NK-92 treated with Interleukin-12 subunit alpha and Interleukin-12 subunit beta, amount 100 ng/mL, for 24 hours (cell line): ENCODE data around the gene APOD.

Source experiments
- DNase-seq: peaks from one replicate; lab custom pipeline; 2025; lab: John Stamatoyannopoulos, UW

The APOD gene

DNA sequence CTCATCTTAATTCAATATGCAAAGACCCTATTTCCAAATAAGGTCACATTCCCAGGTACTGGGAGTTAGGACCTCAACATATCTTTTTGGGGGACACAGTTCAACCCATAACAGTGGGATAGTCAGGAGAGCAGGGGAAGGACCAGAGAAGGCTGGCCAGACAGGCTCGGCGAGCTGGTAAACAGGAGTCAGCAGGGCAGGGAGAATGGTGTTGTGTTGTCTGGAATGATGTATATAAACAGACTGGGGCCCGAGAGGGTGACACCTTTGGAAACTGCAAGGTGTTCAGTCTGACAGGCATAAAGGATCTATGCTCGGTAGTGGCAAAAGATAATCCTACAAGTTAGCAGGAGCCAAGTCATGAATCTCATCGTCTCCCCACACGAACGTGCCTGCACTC is 30.5 kb downstream of the APOD start:
- DNase-seq, result no peak

DNA sequence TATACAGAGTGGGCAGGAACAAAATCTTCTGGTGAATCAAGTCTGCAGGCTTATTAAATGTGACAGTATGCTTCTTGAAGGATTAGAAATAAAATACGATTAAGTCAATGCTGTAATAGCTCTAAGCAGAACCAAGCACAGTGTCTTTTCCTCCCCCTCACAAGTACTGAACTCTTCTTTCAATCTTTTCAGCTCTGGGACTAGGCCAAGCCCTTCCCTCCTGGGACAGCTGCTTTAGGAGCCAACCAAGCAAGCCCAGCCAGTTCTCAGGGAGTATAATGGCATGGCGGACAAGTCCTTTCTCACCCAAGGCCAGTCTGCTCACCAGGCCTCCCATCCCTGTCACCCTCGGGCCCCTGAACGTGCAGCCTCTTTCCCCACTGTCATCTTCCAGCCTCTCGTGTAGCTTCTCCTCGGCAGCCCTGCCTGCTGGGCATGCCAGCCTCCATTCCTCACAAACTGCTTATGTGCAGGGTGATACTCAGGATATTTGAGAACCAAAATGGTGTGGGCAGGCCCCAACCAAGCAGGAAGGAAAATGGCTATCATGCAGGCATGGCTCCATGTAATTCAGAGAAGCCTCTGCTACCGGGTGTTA is 32.3 kb downstream of the APOD start:
- no peak for DNase-seq

DNA sequence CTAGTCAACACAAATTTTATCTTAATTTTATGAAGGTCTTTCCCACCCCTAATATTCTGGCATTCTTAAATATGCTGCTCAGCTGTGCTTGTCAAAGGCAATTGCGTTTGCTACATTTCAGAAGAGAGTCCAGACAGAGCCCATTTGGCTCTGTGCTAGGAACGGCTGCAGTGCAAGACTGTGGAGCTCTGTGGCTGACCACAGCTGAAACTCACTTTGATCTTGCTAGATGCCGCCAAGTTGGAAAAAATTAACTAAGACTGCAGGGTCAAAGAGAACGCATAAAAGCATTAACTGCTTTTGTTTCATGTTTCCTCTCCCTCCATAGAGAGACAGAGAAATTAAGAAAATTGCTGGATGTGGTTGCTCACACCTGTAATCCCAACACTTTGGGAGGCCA is 33.0 kb downstream of the APOD start:
- no peak for DNase-seq

DNA sequence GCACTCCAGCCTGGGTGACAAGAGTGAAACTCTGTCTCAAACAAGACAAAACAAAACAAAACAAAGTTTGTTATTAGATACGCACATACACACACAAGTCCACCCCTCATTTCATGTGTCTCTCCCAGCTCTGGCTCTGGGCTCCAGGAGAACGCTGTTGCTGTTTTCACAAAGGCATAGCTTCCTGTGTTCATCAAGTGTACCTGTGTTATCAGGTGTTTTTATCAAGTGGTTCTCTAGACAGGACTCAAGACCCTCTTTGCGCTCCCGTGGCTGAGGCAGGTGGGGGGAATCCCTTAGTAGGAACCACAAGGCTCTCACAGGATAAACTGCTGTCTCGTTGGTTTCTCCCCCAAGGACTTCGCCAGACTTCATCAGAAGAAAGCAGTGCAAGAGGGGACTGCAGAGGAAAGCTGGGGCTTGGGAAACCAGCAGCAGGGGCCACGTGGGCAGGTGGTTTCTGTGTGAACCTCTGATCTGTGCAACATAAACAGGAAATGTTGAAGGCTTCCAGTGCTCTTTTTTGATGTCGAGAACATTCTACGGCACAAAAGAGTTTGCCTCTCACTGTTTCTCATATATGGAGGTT is 33.7 kb downstream of the APOD start:
- peak; percentile 60 for DNase-seq

DNA sequence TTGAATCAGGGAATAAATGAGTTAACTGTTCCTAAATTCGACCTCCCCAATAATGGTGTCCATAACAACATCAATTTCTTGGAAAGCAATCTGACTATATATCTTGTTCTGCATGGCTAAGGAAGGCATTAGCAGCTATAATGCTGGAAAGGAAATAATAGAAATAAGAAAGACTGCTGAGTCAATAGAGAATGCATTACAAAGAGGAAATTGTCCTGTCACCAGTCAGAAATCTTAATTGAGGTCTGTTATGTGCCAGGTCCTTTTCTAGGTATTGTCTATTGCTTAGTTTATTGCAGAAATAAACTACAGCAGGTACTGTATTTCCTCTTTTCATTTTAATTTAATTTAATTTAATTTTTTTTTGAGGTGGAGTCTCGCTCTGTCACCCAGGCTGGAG is 34.8 kb downstream of the APOD start:
- no peak for DNase-seq

DNA sequence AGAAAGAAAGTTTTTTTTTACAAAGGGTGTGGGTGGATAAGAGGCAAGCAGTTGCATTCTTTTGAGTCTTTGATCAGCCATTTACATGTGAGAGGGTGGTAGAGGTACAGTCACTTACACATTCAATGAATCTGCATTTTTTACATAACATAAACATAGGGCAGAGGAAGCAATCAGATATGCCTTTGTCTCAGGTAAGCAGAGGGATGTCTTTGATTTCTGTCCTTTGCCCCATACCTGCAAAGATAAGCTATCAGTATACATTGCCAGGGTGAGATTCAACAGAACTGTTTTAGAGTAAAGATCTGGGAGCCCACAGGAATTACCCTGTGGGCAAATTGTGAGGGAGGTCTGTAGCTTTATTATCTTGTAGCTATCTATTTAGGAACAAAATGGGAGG is 35.2 kb downstream of the APOD start:
- no peak for DNase-seq

GRCh38 chr3:195548006-195548405 is 35.7 kb downstream of the APOD start:
- no peak for DNase-seq

- DNase-seq, result no peak
Measured at GRCh38 chr3:195546130-195546560, 37.6 kb downstream of the APOD start.

GRCh38 chr3:195544634-195545033 is 39.1 kb downstream of the APOD start:
- no peak for DNase-seq

DNA sequence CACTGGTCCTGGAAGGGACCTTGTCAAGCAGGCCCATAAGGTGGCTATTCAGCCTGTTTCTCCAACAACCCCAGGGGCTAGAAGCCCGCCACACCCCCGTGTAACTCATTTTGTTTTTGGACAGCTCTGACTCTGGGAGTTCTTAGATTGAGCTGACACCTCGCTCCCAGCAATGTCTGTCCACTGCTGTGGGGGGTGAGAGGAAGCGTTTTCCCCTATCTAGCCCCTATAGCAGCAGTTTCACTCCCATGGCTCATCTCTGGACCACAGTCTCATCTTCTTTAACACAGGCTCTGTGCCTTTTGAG is 39.6 kb downstream of the APOD start:
- no peak for DNase-seq

DNA sequence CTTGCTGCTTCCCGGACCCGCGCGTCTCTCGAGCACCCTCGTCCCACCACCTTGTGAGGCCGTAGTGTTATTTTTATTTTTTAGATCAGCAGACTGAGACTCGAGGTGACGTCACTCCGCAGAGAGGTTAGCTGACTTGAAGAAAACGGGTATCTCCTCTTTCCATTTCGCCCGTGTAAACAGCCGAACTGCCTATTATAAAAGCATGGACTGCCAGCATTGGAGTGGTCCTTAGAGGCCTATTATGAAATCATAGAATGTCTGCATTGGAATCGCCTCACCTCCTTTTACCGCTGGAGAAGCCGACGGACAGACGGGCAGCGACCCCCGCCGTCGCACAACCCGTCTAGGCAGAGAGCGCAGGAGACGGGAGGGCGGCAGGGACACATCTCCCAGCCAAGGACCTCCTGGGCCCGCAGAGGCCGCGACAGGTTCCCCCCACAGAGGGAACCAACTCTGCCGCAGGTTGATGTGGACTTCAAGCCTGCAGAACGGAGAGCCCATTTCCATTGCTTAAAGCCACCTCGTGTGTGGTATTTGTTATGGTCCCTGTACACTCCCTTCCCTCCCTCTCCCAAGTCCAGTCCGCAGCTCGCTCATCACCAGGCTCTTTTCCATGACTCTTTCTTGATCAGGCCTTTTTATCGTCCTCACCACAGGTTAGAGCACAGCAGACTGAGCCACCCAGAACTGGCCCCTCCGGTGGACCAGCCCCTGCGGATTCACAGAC is 40.1 kb downstream of the APOD start:
- no peak for DNase-seq

GRCh38 chr3:195542698-195543499 is 40.8 kb downstream of the APOD start, which contains the start of gene PPP1R2:
PPP1R2 (minus strand) TSS chr3:195543325; CDS start chr3:195543025, 300 bp downstream.
- DNase-seq, result peak; percentile 86

DNA sequence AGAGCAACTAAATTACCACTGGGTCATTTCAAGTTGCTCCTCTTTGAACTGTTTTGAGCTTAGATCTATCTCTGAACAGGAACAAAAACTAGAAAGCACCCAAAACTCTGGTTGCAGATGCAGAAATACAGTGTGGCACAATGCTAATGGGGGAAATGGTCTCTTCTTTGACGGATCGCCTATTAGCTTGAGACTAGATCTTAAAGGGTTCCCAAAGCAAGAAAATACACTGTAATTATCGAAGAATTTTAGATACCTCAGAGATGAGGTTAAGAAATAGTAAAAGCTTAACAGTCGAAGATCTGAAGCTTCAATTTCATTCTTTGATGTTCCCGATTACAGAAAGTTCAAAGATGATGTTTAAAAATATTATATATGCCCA is 41.4 kb downstream of the APOD start:
- no peak for DNase-seq

DNA sequence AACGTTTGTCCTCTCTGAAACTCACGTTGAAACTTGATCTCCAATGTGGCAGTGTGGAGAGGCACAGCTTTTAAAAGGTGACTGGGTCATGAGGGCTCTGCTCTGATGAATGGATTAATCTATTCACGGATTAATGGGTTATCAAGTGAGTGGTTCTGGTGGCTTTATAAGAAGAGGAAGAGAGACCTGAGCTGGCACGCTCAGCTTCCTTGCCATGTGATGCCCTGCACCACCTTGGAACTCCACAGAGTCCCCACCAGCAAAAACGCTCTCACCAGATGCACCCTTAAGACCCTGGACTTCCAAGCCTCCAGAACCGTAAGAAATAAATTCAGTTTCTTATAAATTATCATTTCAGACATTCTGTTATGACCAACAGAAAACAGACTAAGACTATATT is 43.2 kb downstream of the APOD start:
- no peak for DNase-seq

- no peak for DNase-seq
Measured at GRCh38 chr3:195540027-195540426, 43.7 kb downstream of the APOD start.

GRCh38 chr3:195539479-195539878 is 44.3 kb downstream of the APOD start:
- no peak for DNase-seq

DNA sequence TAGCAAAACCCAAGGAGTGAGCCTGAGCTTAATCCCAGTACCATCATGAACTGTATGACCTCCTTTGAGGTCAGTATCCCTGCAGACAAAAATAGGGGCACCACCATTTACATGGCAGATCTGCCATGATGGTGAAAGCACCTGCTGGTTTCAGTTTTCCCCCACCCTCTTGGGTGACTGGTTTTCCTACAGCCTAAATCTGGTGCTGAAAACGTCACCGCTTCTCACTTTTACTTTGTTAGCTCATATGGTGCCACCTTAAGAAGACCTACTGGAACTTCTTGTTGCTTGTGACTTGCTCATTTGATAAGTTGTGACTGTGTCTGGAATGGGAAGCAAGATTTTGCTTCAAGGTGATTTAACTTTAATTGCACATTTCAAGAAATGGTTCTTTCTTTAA is 45.7 kb downstream of the APOD start:
- no peak for DNase-seq

DNA sequence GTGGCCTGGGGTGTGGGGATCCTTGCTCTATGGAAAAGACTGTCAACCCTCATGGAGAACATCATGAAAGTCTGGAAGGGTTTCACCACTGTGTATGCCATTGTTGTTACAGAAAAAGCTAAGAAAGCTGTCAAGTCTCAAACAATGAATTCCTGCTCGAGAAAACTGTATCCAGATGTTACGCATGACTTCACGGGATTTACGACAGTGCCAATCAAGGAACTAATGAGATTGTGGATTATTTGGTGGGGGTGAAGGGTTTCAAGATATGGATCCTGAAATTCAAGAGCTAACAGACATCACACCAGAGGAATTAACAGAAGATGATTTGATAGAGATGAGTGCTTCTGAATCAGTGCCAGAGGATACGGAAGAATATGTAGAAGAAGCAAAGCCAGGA is 48.4 kb downstream of the APOD start:
- no peak for DNase-seq

DNA sequence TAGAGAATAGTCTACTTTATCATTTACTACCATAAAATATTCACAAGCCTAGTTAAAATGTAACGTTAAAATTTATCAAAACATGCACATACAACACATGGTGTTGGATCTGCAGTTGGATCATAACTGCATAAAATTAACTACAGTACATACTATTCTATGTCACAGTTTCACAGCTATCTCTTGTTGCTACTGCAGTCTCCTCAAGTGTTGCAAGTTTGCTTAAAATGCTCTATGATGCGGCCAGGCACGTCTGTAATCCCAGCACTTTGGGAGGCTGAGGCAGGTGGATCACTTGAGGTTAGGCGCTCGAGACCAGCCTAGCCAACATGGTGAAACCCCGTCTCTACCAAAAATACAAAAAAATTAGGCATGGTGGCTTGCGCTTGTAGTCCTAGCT is 50.9 kb downstream of the APOD start:
- no peak for DNase-seq

- no peak for DNase-seq
Measured at GRCh38 chr3:195532345-195532744, 51.4 kb downstream of the APOD start.

GRCh38 chr3:195531683-195532082 is 52.1 kb downstream of the APOD start:
- DNase-seq, result no peak

DNA sequence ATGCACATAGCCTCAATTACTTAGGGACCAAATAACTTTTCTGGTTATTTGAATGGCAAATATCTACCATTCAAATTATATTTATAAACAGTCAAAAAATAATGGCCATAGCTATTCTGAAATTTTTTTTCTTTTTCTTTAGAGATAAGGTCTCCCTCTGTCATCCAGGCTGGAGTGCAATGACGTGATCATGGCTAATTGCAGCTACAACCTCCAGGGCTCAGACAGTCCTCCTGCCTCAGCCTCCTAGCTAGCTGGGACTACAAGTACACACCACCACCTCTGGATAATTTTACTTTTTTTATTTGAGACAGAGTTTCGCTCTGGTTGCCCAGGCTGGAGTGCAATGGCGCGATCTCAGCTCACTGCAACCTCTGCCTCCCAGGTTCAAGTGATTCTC is 57.2 kb downstream of the APOD start:
- DNase-seq, result no peak
